GM19397 (cell line): ENCODE results near the gene ZFHX3.

Source experiments
- ATAC-seq: cut with Tn5 transposase; IDR thresholded peaks from one replicate; pipeline ENCODE4 v1.9.1; 2021; ENCODE audit warnings: mild to moderate bottlenecking, moderate library complexity; ENCODE audit not compliant: unreplicated experiment

ZFHX3 gene

GRCh38 chr16:73069581-73070262, 21.8 kb upstream of the ZFHX3 start:
- no peak for ATAC-seq

- ATAC-seq, result no peak
These were observed 20.8 kb upstream of the ZFHX3 start for GRCh38 chr16:73068541-73069401.

- ATAC-seq, result no peak
These were observed 20.0 kb upstream of the ZFHX3 start for GRCh38 chr16:73067671-73068540.

- ATAC-seq, result no peak
These were observed 19.2 kb upstream of the ZFHX3 start for GRCh38 chr16:73066927-73067670.

GRCh38 chr16:73066331-73066926, 18.5 kb upstream of the ZFHX3 start:
- no peak for ATAC-seq

GRCh38 chr16:73065632-73066330, 17.9 kb upstream of the ZFHX3 start:
- no peak for ATAC-seq

GRCh38 chr16:73064994-73065545, 17.1 kb upstream of the ZFHX3 start:
- no peak for ATAC-seq

GRCh38 chr16:73064212-73064993, 16.5 kb upstream of the ZFHX3 start:
- no peak for ATAC-seq

GRCh38 chr16:73063854-73064211, 15.9 kb upstream of the ZFHX3 start:
- ATAC-seq, result no peak

- ATAC-seq, result no peak
These were observed 15.1 kb upstream of the ZFHX3 start for GRCh38 chr16:73062743-73063733.

GRCh38 chr16:73062001-73062616, 14.2 kb upstream of the ZFHX3 start:
- no peak for ATAC-seq

GRCh38 chr16:73060892-73061490, 13.1 kb upstream of the ZFHX3 start:
- ATAC-seq, result no peak

GRCh38 chr16:73059779-73060615, 12.1 kb upstream of the ZFHX3 start:
- ATAC-seq, result no peak

GRCh38 chr16:73058616-73059409, 10.9 kb upstream of the ZFHX3 start:
- ATAC-seq, result peak; percentile 26

- ATAC-seq, result peak; percentile 77
These were observed 10.3 kb upstream of the ZFHX3 start for GRCh38 chr16:73058221-73058615.
